Esophagus muscularis mucosa (tissue), 4 donors: ENCODE data around the gene PHF21A. TPM values are rescaled to one million over a fixed set of nuclear protein-coding genes. Genes with fewer than 3 reads are reported as not detected.

Experiments used
- DNase-seq: peaks from one replicate; pipeline ENCODE4 v3.0.0-alpha.2; 2017; ENCODE audit errors: extremely low spot score
- H3K27ac ChIP-seq, 4 donors: fragments of 200-600 bp; sonication (generic); replicated peaks in 1 of 4; 1 replicate in 3 of 4; 2 replicates in 1 of 4; pipeline ENCODE4 v1.5.1; 2016 to 2019; ENCODE audit warnings: mild to moderate bottlenecking in 1 of 4
- H3K27me3 ChIP-seq, 4 donors: fragments of 200-600 bp; sonication (generic); one replicate each; pipeline versions ENCODE4 v1.5.1 to v1.6.0; 2016 to 2019
- H3K36me3 ChIP-seq, 4 donors: fragments of 200-600 bp; sonication (generic); one replicate each; pipeline ENCODE4 v1.5.1; 2016 to 2019
- H3K4me1 ChIP-seq, 4 donors: fragments of 200-600 bp; sonication (generic); one replicate each; pipeline ENCODE4 v1.5.1; 2016 to 2019
- H3K4me3 ChIP-seq, 4 donors: fragments of 200-600 bp; sonication (generic); 1 replicate in 2 of 4; 2 replicates in 2 of 4; pipeline ENCODE4 v1.5.1; 2016 to 2019; ENCODE audit warnings: mild to moderate bottlenecking in 4 of 4, moderate library complexity in 1 of 4
- H3K9me3 ChIP-seq, 4 donors: fragments of 200-600 bp; sonication (generic); 1 replicate in 3 of 4; 2 replicates in 1 of 4; pipeline ENCODE4 v1.5.1; 2016 to 2019
- CTCF ChIP-seq, 3 experiments: fragments of 200-600 bp in 2 of 3; fragments of 450-650 bp in 1 of 3; sonication (generic) in 2 of 3; IDR thresholded peaks; one replicate each; pipeline ENCODE4 v1.5.1; 2017 to 2019; ENCODE audit warnings: antibody characterized with exemption in 3 of 3, mild to moderate bottlenecking in 2 of 3, moderate library complexity in 1 of 3
- EP300 ChIP-seq: sonication (generic); formaldehyde crosslinking; IDR thresholded peaks from one replicate; pipeline ENCODE4 v1.6.1; 2017; ENCODE audit warnings: antibody characterized with exemption
- POLR2A ChIP-seq: fragments of 450-650 bp; IDR thresholded peaks from one replicate; pipeline ENCODE4 v1.6.1; 2017; ENCODE audit warnings: antibody characterized with exemption, moderate library complexity, mild to moderate bottlenecking, low read depth
- POLR2AphosphoS5 ChIP-seq, 2 donors: sonication (generic); formaldehyde crosslinking; IDR thresholded peaks; one replicate each; pipeline ENCODE4 v1.6.1; 2017; ENCODE audit warnings: antibody characterized with exemption in 2 of 2
- WGBS: methylation state at CpG from one replicate; pipeline ENCODE4 v1.1.5; 2018; 5-methylcytosine and 5-hydroxymethylcytosine counted together
- intact Hi-C: fragments of 100-400 bp; cut with DNase I; formaldehyde crosslinking; loops from one replicate; pipeline ENCODE4 v1.15.1; 2023
- total RNA-seq, 4 donors: library from RNA; depleted of rRNA; stranded (reverse); fragments of >200 nt; gene quantifications; one replicate each; pipeline versions ENCODE4 v1.1.0 to v1.2.1, GENCODE V29; 2016

The PHF21A gene
- total RNA-seq, 4 donors from 2014 or later = 31.8 to 47.8 (median 36.1) TPM

GRCh38 chr11:46108751-46109150 is 12.5 kb downstream of the PHF21A start:
- Histone ChIP-seq H3K4me1 (peaks cover 35 to 65% (median 41%) of the 10 kb centered on the region in 4 donors), H3K27me3 (no peaks in the 10 kb centered on the region), H3K4me3 (no peak overlapping the region), H3K36me3 (no peaks in the 10 kb centered on the region), H3K9me3 (no peaks in the 10 kb centered on the region), H3K27ac (no peak overlapping the region)
- TF ChIP-seq POLR2AphosphoS5 (IDR thresholded peaks at IDR 0.05) = no peak
- no peak for TF ChIP-seq EP300
- no peak for TF ChIP-seq CTCF (IDR thresholded peaks at IDR 0.05)
- TF ChIP-seq POLR2A = no peak
- no peak for DNase-seq
- WGBS = 86% methylated on average over 2 of the region's 2 CpGs
- intact Hi-C loops = loop anchor here (10.0 kb wide), 1 partner anchor 54 kb away; no protein-coding TSS in a partner anchor

- Histone ChIP-seq H3K36me3 (no peaks in the 10 kb centered on the region), H3K4me1 (peaks cover 29 to 56% (median 34%) of the 10 kb centered on the region in 4 donors), H3K27me3 (no peaks in the 10 kb centered on the region), H3K9me3 (no peaks in the 10 kb centered on the region), H3K27ac (no peak overlapping the region), H3K4me3 (no peak overlapping the region)
- no peak for DNase-seq
- intact Hi-C loops = loop anchor here (10.0 kb wide), 1 partner anchor 53 kb away; no protein-coding TSS in a partner anchor
- 81% methylated on average over 2 of the region's 2 CpGs for WGBS
- TF ChIP-seq CTCF (IDR thresholded peaks at IDR 0.05) (no peak), EP300 (no peak), POLR2A (no peak), POLR2AphosphoS5 (IDR thresholded peaks at IDR 0.05) (no peak)
Measured at GRCh38 chr11:46107780-46108179, 13.5 kb downstream of the PHF21A start.

- DNase-seq = no peak
- WGBS = 81% methylated on average over 4 of the region's 4 CpGs
- H3K9me3 ChIP-seq = no peaks in the 10 kb centered on the region
- no peaks in the 10 kb centered on the region for H3K36me3 ChIP-seq
- no peaks in the 10 kb centered on the region for H3K27me3 ChIP-seq
- peaks cover 26 to 52% (median 30%) of the 10 kb centered on the region in 4 donors for H3K4me1 ChIP-seq
- no peak overlapping the region for H3K27ac ChIP-seq
- no peak for TF ChIP-seq POLR2A
- no peak for TF ChIP-seq EP300
- no peak for TF ChIP-seq CTCF (IDR thresholded peaks at IDR 0.05)
- no peak for TF ChIP-seq POLR2AphosphoS5 (IDR thresholded peaks at IDR 0.05)
- H3K4me3 ChIP-seq = no peak overlapping the region
- intact Hi-C loops = loop anchor here (10.0 kb wide), 1 partner anchor 53 kb away; no protein-coding TSS in a partner anchor
Measured at GRCh38 chr11:46107408-46107718, 13.9 kb downstream of the PHF21A start.

- 58% methylated on average over 5 of the region's 5 CpGs for WGBS
- intact Hi-C loops = loop anchor here (10.0 kb wide), 1 partner anchor 52 kb away; no protein-coding TSS in a partner anchor
- Histone ChIP-seq H3K4me3 (no peak overlapping the region), H3K27me3 (no peaks in the 10 kb centered on the region), H3K36me3 (no peaks in the 10 kb centered on the region), H3K27ac (no peak overlapping the region), H3K4me1 (peaks cover 20 to 51% (median 32%) of the 10 kb centered on the region in 4 donors), H3K9me3 (no peaks in the 10 kb centered on the region)
- DNase-seq = no peak
- TF ChIP-seq POLR2A = no peak
- TF ChIP-seq EP300 = no peak
- no peak for TF ChIP-seq POLR2AphosphoS5 (IDR thresholded peaks at IDR 0.05)
- no peak for TF ChIP-seq CTCF (IDR thresholded peaks at IDR 0.05)
Measured at GRCh38 chr11:46106530-46107407, 14.5 kb downstream of the PHF21A start.
